GM21529 (cell line): ENCODE results near the gene KDM3B.
"Not testable (repeated sequence)": the region's sequence is repeated elsewhere in the genome, so short reads cannot be mapped to it uniquely, and the experiment has no call there.

ENCODE experiments used
- ATAC-seq: cut with Tn5 transposase; IDR thresholded peaks from one replicate; pipeline ENCODE4 v1.9.1; 2021; ENCODE audit not compliant: unreplicated experiment

The KDM3B gene

DNA sequence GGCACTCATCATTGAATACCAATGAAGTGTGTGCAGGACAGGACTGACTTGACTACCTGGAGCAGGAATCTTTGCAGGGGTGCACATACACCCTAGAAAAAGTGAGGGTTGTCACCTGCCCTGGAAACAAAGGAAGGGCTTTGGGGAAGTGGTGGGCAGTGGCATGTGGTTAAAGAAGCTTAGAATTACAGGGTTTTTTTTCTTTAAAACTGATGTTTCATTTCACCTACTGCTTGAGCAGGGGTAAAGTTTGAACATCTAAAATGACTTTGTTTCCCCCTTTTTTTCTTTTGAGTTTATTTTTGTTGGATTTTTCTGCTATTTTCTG, 2.0 kb upstream of the KDM3B start:
- ATAC-seq, result no peak

- no peak for ATAC-seq
Observed at GRCh38 chr5:138351056-138351455, 1.4 kb upstream of the KDM3B start.

DNA sequence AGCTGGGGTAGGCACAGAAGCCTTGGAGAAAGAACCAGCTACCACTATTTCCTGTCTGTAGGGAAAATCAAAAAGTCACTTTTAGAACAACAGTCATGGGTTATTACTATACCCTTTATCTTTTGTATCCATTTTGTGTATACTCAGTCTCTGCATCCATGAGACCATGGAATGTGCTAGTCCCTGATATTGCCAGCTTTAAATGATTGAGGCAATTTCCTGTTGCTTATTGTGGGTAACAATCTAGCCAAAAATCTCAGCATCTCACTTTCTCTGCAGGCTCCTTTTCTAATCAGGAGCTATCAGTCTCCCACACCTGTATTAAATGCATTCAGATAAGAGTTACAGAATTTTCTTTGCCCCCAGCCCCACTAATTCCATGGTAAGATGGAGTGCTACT, 968 bp upstream of the KDM3B start:
- no peak for ATAC-seq

DNA sequence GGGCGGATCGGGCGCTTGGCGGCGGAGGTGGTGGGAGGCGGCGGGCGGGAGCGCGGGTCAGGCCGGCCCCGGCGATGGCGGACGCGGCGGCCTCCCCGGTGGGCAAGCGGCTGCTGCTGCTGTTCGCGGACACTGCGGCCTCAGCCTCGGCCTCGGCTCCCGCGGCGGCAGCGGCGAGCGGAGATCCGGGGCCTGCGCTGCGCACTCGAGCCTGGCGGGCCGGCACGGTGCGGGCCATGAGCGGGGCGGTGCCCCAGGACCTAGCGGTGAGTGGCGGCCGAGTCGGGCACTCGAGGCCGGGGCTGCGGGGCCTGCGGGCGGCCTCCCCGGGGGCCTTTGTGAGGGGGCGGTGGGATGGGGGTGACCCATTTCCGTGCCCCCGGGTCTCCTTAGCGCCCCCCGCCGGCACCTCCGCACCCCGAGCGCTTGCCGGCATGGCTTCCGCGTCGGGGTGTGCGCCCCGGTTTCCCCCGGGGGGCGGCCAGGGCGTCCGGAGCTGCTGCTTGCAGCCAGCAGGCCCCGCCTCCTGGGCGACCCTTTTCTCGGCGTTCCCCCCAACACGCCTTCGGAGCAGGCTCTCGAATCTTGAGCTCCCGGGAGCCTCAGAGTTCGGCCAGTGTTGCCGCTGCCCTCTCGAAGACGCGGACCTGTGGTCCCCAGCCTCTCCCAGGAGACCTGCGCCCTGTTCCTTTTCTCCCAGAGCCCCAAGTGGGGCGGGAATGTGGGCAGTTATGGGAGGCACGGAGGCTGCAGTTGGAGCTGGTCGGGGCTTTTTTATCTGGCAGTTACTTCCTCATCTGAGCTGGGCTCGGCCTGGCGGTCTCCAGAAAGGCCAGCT, 456 bp downstream of the KDM3B start:
- peak; percentile 40 for ATAC-seq

- no peak for ATAC-seq
Observed at GRCh38 chr5:138353560-138354080, 1.1 kb downstream of the KDM3B start.

GRCh38 chr5:138354387-138354786, 1.9 kb downstream of the KDM3B start:
- no peak for ATAC-seq

- ATAC-seq, result peak; percentile 46
Observed at GRCh38 chr5:138354926-138355378, 2.5 kb downstream of the KDM3B start.

- no peak for ATAC-seq
Observed at GRCh38 chr5:138359621-138360020, 7.1 kb downstream of the KDM3B start.

- ATAC-seq, result no peak
Observed at GRCh38 chr5:138360941-138361452, 8.5 kb downstream of the KDM3B start.

DNA sequence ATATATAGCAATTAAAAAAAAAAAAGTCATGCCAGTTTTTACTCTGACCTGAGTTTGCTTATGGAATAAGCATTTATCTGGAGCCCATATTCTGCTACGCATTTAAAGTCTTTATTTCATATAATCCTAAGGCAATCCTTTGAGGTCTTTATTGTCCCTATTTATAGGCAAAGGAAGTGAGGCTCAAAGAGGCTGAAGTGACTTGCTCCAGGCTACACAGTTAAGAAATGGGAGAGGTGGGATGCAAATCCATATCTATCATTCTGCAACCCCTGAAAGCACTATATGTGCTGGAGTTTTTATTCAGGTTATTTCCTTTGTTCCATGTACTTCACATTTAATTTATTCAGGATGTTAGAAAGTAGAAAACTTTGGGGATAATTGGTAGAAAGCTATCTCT, 12.1 kb downstream of the KDM3B start:
- no peak for ATAC-seq

GRCh38 chr5:138366632-138367382, 14.3 kb downstream of the KDM3B start:
- ATAC-seq, result no peak

DNA sequence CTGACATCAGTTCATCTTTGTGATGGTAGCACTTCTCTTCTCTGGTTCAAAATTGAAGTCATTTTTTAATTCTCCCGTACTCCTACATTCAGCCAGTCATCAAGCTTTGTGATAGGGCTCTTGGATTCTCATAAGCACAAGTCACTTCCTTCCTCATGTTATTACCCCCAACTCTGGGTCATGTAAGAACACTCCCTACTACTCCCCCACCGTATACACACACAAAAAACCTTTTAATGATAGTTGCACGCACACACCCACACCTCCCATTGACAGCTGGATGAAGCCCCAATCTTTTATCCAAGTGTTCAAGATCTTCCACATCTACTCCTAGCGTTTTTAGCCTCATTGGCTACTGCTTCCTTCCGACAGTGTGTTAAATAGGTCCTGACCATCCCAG, 16.8 kb downstream of the KDM3B start:
- no peak for ATAC-seq

GRCh38 chr5:138369706-138370105, 17.2 kb downstream of the KDM3B start:
- ATAC-seq, result no peak

DNA sequence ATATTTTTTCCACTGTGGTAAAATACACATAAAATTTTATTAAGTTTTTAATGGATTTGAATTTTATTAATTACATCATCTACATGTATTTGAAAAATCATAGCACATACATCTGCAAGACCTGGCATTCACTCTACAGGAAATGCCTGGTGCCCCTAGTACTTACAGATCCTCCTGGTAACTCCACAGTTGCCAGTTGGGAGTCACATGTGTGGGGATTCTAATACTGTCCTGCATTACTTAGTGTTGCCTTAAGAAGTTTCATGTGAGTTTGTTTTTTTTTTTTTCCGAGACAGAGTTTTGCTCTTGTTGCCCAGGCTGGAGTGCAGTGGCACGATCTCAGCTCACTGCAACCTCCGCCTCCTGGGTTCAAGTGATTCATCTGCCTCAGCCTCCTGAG, 18.1 kb downstream of the KDM3B start:
- ATAC-seq, result no peak

- no peak for ATAC-seq
Observed at GRCh38 chr5:138371454-138371853, 19.0 kb downstream of the KDM3B start.

GRCh38 chr5:138372225-138372624, 19.7 kb downstream of the KDM3B start:
- ATAC-seq, result peak; percentile 76

- no peak for ATAC-seq
Observed at GRCh38 chr5:138372653-138373052, 20.2 kb downstream of the KDM3B start.

- no peak for ATAC-seq
Observed at GRCh38 chr5:138382347-138382746, 29.9 kb downstream of the KDM3B start.

DNA sequence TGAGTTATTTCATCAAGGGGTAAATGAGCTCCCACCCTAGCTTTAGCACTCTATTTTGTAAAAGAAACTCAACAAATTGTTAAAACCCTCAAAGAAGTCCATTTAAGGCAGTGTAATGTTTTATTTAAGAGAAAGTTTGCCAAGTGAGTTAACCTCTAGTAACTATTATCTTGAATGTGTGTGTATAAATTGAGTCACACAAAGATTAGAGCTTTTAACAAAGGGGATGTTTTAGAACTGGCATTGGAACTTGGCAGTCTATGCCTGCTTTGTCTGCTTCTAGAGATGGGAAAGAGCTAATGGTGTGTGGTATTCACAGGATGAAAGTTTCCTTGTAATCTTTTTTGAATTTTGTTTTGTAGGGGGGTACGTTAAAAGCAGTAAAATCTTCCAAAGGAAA, 33.2 kb downstream of the KDM3B start:
- ATAC-seq, result no peak

- no peak for ATAC-seq
Observed at GRCh38 chr5:138386290-138386689, 33.8 kb downstream of the KDM3B start.

GRCh38 chr5:138389332-138389731, 36.8 kb downstream of the KDM3B start:
- ATAC-seq, result no peak

DNA sequence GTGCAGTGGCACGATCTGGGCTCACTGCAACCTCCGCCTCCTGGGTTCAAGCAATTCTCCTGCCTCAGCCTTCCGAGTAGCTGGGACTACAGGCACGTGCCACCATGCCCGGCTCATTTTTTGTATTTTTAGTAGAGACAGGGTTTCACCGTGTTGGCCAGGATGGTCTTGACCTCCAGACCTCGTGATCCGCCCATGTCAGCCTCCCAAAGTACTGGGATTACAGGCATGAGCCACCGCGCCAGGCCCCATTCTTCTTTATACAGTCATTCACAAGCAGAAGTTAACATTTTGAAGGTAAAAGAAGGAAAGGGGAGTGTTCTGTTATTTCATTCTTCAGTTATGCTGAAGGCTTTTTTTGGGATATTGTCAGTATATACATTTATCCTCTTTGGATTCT, 37.4 kb downstream of the KDM3B start:
- ATAC-seq, result not testable (repeated sequence)
